Effector memory CD4-positive, alpha-beta T cell (primary cell): ENCODE measurements around the gene FBXL19.

ENCODE experiments used
- DNase-seq, 3 donors: peaks; one replicate each; pipeline ENCODE4 v3.0.0-alpha.2; 2020
- H3K27ac ChIP-seq: 2 replicates; pipeline ENCODE4 v1.7.0; 2013; ENCODE audit warnings: mild to moderate bottlenecking, low read length, moderate library complexity; ENCODE audit not compliant: insufficient read depth, poor library complexity, severe bottlenecking
- H3K27me3 ChIP-seq: replicated peaks from 2 replicates; pipeline ENCODE4 v1.7.0; 2013; ENCODE audit warnings: mild to moderate bottlenecking, low read length; ENCODE audit not compliant: insufficient read depth, control insufficient read depth, poor library complexity, severe bottlenecking
- H3K36me3 ChIP-seq: 2 replicates; pipeline ENCODE4 v1.7.0; 2013; ENCODE audit warnings: mild to moderate bottlenecking, low read length, moderate library complexity; ENCODE audit not compliant: control insufficient read depth, insufficient read depth
- H3K4me1 ChIP-seq: 2 replicates; pipeline ENCODE4 v1.7.0; 2013; ENCODE audit warnings: low read length, mild to moderate bottlenecking; ENCODE audit not compliant: control insufficient read depth, insufficient read depth, poor library complexity, severe bottlenecking
- H3K4me3 ChIP-seq: 2 replicates; pipeline ENCODE4 v1.7.0; 2013; ENCODE audit warnings: low read length, low read depth, mild to moderate bottlenecking; ENCODE audit not compliant: insufficient read depth, poor library complexity, severe bottlenecking
- H3K9me3 ChIP-seq: 2 replicates; pipeline ENCODE4 v1.7.0; 2013; ENCODE audit warnings: mild to moderate bottlenecking, low read length, moderate library complexity; ENCODE audit not compliant: control insufficient read depth

Gene FBXL19

GRCh38 chr16:30947541-30947858 is 24.1 kb downstream of the FBXL19 start:
- no peaks in the 10 kb centered on the region for H3K27me3 ChIP-seq
- H3K4me1 ChIP-seq, result peaks cover 18% of the 10 kb centered on the region
- peaks cover 3% of the 10 kb centered on the region for H3K36me3 ChIP-seq
- H3K27ac ChIP-seq, result no peak overlapping the region
- DNase-seq, result no peak
- no peaks in the 10 kb centered on the region for H3K9me3 ChIP-seq
- H3K4me3 ChIP-seq, result no peak overlapping the region

- no peak for DNase-seq
- no peak overlapping the region for H3K4me3 ChIP-seq
- no peaks in the 10 kb centered on the region for H3K9me3 ChIP-seq
- peaks cover 3% of the 10 kb centered on the region for H3K36me3 ChIP-seq
- H3K4me1 ChIP-seq, result peaks cover 18% of the 10 kb centered on the region
- no peaks in the 10 kb centered on the region for H3K27me3 ChIP-seq
- peak overlapping the region; percentile 69 for H3K27ac ChIP-seq
Measured at GRCh38 chr16:30947859-30948666, 24.7 kb downstream of the FBXL19 start.

GRCh38 chr16:30948667-30949649 is 25.6 kb downstream of the FBXL19 start, which contains the start of gene ORAI3:
ORAI3 (plus strand) TSS chr16:30949068; CDS start chr16:30949290, 222 bp downstream.
- Histone ChIP-seq H3K4me1 (peaks cover 24% of the 10 kb centered on the region), H3K27me3 (no peaks in the 10 kb centered on the region), H3K36me3 (no peaks in the 10 kb centered on the region), H3K4me3 (peak within 1 kb of the TSS; percentile 87), H3K27ac (peak within 1 kb of the TSS; percentile 69), H3K9me3 (no peaks in the 10 kb centered on the region)
- peak in 1 of 3 donors; percentile 24 for DNase-seq

GRCh38 chr16:30949650-30950515 is 26.5 kb downstream of the FBXL19 start:
- Histone ChIP-seq H3K9me3 (no peaks in the 10 kb centered on the region), H3K27ac (peak overlapping the region; percentile 69), H3K4me3 (peak overlapping the region; percentile 87), H3K36me3 (no peaks in the 10 kb centered on the region), H3K4me1 (peaks cover 24% of the 10 kb centered on the region), H3K27me3 (no peaks in the 10 kb centered on the region)
- DNase-seq, result no peak

- no peaks in the 10 kb centered on the region for H3K27me3 ChIP-seq
- no peaks in the 10 kb centered on the region for H3K9me3 ChIP-seq
- DNase-seq, result no peak
- peak overlapping the region; percentile 69 for H3K27ac ChIP-seq
- no peaks in the 10 kb centered on the region for H3K36me3 ChIP-seq
- peaks cover 24% of the 10 kb centered on the region for H3K4me1 ChIP-seq
- H3K4me3 ChIP-seq, result no peak overlapping the region
Measured at GRCh38 chr16:30950516-30951065, 27.2 kb downstream of the FBXL19 start.

- Histone ChIP-seq H3K27ac (no peak overlapping the region), H3K9me3 (no peaks in the 10 kb centered on the region), H3K36me3 (no peaks in the 10 kb centered on the region), H3K4me1 (peaks cover 24% of the 10 kb centered on the region), H3K27me3 (no peaks in the 10 kb centered on the region), H3K4me3 (no peak overlapping the region)
- DNase-seq, result no peak
Measured at GRCh38 chr16:30951193-30951592, 27.8 kb downstream of the FBXL19 start.

- Histone ChIP-seq H3K4me1 (peaks cover 28% of the 10 kb centered on the region), H3K36me3 (no peaks in the 10 kb centered on the region), H3K9me3 (no peaks in the 10 kb centered on the region), H3K27ac (no peak overlapping the region), H3K27me3 (no peaks in the 10 kb centered on the region), H3K4me3 (no peak overlapping the region)
- DNase-seq, result no peak
Measured at GRCh38 chr16:30951750-30952149, 28.4 kb downstream of the FBXL19 start.

GRCh38 chr16:30953111-30953510 is 29.7 kb downstream of the FBXL19 start:
- no peak for DNase-seq
- no peak overlapping the region for H3K4me3 ChIP-seq
- H3K4me1 ChIP-seq, result peaks cover 33% of the 10 kb centered on the region
- no peaks in the 10 kb centered on the region for H3K9me3 ChIP-seq
- H3K27ac ChIP-seq, result no peak overlapping the region
- no peaks in the 10 kb centered on the region for H3K27me3 ChIP-seq
- H3K36me3 ChIP-seq, result no peaks in the 10 kb centered on the region

GRCh38 chr16:30953511-30954124 is 30.2 kb downstream of the FBXL19 start:
- no peaks in the 10 kb centered on the region for H3K36me3 ChIP-seq
- peaks cover 35% of the 10 kb centered on the region for H3K4me1 ChIP-seq
- no peak overlapping the region for H3K4me3 ChIP-seq
- peak in 2 of 3 donors; percentile 33 to 41 for DNase-seq
- no peaks in the 10 kb centered on the region for H3K9me3 ChIP-seq
- H3K27me3 ChIP-seq, result no peaks in the 10 kb centered on the region
- H3K27ac ChIP-seq, result no peak overlapping the region
